Measurements from ENCODE around the gene HDAC11.
A peak's percentile ranks its signal among the peaks of the same experiment; 100 is the strongest.

HDAC11 gene

DNA sequence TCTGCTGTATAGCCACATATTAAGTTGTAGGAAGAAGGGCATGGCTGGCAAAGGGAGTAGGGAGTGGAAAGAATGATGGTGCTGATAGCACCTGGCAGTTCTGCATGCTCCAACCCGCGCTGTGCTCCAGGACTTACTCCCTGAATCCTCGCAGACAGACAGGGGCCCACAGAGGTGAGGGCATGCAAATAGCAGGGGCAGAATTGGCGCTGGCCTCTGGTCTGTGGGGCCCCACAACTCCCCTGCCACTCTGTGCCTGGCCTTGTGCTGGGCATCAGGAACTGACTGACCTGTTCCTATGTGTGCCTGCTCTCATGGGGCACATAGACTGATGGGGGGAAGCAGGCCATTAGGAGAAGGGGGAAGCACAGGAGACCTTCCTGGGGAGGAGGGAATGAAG, 20.9 kb downstream of the HDAC11 start:
- TF ChIP-seq, protein P1, sequence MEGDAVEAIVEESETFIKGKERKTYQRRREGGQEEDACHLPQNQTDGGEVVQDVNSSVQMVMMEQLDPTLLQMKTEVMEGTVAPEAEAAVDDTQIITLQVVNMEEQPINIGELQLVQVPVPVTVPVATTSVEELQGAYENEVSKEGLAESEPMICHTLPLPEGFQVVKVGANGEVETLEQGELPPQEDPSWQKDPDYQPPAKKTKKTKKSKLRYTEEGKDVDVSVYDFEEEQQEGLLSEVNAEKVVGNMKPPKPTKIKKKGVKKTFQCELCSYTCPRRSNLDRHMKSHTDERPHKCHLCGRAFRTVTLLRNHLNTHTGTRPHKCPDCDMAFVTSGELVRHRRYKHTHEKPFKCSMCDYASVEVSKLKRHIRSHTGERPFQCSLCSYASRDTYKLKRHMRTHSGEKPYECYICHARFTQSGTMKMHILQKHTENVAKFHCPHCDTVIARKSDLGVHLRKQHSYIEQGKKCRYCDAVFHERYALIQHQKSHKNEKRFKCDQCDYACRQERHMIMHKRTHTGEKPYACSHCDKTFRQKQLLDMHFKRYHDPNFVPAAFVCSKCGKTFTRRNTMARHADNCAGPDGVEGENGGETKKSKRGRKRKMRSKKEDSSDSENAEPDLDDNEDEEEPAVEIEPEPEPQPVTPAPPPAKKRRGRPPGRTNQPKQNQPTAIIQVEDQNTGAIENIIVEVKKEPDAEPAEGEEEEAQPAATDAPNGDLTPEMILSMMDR (IDR thresholded peaks at IDR 0.05; ENCODE audit: insufficient read depth, low read depth, low read length, missing control alignments): no peak
- peak; percentile 45 for DNase-seq (ENCODE audit: low read depth)
- no peak overlapping the region for H3K4me3 ChIP-seq (ENCODE audit: low read length)

- H3K4me3 ChIP-seq (ENCODE audit: low read length): no peak overlapping the region
- DNase-seq (ENCODE audit: low read depth): no peak
- TF ChIP-seq, protein P1 (IDR thresholded peaks at IDR 0.05; ENCODE audit: insufficient read depth, low read depth, low read length, missing control alignments): no peak
Measured at GRCh38 chr3:13501521-13501920, 21.4 kb downstream of the HDAC11 start.

GRCh38 chr3:13501958-13502790, 22.1 kb downstream of the HDAC11 start:
- H3K4me3 ChIP-seq (ENCODE audit: low read length): no peak overlapping the region
- TF ChIP-seq, protein P1 (IDR thresholded peaks at IDR 0.05; ENCODE audit: insufficient read depth, low read depth, low read length, missing control alignments): no peak
- no peak for DNase-seq (ENCODE audit: low read depth)

- H3K4me3 ChIP-seq (ENCODE audit: low read length): no peak overlapping the region
- TF ChIP-seq, protein P1 (IDR thresholded peaks at IDR 0.05; ENCODE audit: insufficient read depth, low read depth, low read length, missing control alignments): no peak
- no peak for DNase-seq (ENCODE audit: low read depth)
Measured at GRCh38 chr3:13502791-13503060, 22.6 kb downstream of the HDAC11 start.

DNA sequence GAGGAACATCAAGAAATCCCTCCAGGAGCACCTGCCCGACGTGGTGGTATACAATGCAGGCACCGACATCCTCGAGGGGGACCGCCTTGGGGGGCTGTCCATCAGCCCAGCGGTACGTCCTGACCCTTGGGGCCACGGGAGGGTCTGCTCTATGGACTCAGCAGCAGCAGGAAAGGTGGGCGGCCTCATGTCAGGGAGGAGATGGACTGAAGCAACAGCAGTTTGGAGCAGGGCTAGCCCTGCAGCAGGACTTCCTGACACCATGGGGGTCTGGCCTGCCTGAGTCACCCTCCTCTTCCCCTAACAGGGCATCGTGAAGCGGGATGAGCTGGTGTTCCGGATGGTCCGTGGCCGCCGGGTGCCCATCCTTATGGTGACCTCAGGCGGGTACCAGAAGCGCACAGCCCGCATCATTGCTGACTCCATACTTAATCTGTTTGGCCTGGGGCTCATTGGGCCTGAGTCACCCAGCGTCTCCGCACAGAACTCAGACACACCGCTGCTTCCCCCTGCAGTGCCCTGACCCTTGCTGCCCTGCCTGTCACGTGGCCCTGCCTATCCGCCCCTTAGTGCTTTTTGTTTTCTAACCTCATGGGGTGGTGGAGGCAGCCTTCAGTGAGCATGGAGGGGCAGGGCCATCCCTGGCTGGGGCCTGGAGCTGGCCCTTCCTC, 24.2 kb downstream of the HDAC11 start:
- TF ChIP-seq, protein P1 (IDR thresholded peaks at IDR 0.05; ENCODE audit: insufficient read depth, low read depth, low read length, missing control alignments): no peak
- H3K4me3 ChIP-seq (ENCODE audit: low read length): no peak overlapping the region

DNA sequence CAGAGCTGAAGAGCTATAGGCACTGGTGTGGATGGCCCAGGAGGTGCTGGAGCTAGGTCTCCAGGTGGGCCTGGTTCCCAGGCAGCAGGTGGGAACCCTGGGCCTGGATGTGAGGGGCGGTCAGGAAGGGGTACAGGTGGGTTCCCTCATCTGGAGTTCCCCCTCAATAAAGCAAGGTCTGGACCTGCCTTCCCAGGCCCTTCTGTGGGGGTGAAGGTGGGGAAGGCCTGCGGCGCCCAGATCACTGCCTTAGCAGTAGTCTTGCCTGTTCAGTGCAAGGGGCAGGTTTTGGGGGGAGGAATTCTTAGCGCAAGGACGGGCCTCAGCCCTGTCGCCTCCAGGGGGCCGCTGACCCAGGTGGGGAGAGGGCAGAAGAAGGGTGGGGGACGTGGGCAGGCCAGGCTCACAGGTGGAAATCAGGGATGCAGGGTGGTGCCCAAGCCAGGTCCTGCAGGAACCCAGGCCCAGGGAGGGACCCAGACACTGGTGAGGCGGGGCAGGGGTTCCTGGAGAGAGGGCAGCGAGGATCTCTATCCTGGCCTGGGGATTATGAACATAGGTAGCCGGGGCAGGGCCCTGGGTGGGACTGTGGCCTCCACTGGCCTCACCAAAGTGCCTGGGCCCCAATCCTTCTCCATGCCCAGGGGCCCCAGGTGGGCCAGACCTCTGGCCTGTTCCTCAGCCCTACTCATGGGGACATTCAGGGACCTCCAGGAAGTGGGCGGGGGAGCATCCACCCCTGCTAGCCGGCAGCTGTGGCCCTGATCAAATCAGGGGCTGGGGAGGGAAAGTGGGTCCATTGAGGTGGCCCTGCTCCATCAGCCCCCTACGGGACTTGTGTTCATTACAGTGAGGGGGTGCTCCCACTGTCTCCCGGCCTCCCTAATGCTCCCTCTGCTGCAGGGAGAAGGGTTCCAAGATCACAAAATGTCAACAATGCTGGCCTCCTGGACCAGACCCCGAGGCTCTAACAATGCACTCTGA, 25.3 kb downstream of the HDAC11 start:
- H3K4me3 ChIP-seq (ENCODE audit: low read length): no peak overlapping the region
- TF ChIP-seq, protein P1 (IDR thresholded peaks at IDR 0.05; ENCODE audit: insufficient read depth, low read depth, low read length, missing control alignments): no peak
- no peak for DNase-seq (ENCODE audit: low read depth)

More for the DNA sequence above, 24.2 kb downstream of the HDAC11 start:
- DNase-seq (ENCODE audit: low read depth): peak; percentile 84

All from epithelial cell of esophagus (primary cell).